ENCODE data around the gene PON3. TPM values are rescaled to one million over a fixed set of nuclear protein-coding genes. Genes with fewer than 3 reads are reported as not detected.
"Not testable (repeated sequence)": the region's sequence is repeated elsewhere in the genome, so short reads cannot be mapped to it uniquely, and the experiment has no call there.

PON3 gene
- total RNA-seq, 2 donors from 2014 or later: not detected

DNA sequence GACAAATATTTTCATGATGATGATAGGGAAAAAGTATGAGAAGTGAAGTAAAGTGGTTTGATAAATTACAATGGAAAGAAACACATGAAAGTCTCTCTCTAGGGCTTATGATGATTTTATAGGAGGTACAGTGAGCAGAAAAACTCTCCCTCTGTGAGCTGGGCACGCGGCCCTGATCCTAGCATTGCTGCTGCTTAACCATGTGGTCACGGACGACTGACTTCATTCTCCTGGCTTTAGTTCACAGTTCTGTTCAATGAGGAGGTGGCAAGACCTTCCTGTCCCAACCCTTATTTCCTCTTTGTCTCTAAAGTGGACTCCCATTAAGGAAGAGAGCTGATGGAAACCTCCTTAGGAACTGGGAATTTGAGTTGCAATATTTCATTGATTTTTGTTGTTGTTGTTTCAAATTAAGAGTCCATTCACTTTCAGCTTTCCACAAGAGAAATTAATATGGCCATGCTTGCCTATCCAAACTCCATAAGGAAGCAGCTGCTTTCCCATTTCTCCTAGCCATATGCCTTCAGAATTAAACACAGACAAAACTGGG lies 8.2 kb upstream of the PON3 start:
- H3K36me3 Mint-ChIP-seq (ENCODE audit: low read depth): no peaks in the 10 kb centered on the region
- H3K4me1 Mint-ChIP-seq: no peaks in the 10 kb centered on the region
- ATAC-seq (no peak), DNase-seq (no peak)
- peaks cover 6% of the 10 kb centered on the region for H3K27me3 Mint-ChIP-seq
- H3K9me3 ChIP-seq (ENCODE audit: control insufficient read depth, low read length, poor library complexity, severe bottlenecking): no peaks in the 10 kb centered on the region
- no peak overlapping the region for H3K4me3 Mint-ChIP-seq
- no peak overlapping the region for H3K27ac Mint-ChIP-seq

DNA sequence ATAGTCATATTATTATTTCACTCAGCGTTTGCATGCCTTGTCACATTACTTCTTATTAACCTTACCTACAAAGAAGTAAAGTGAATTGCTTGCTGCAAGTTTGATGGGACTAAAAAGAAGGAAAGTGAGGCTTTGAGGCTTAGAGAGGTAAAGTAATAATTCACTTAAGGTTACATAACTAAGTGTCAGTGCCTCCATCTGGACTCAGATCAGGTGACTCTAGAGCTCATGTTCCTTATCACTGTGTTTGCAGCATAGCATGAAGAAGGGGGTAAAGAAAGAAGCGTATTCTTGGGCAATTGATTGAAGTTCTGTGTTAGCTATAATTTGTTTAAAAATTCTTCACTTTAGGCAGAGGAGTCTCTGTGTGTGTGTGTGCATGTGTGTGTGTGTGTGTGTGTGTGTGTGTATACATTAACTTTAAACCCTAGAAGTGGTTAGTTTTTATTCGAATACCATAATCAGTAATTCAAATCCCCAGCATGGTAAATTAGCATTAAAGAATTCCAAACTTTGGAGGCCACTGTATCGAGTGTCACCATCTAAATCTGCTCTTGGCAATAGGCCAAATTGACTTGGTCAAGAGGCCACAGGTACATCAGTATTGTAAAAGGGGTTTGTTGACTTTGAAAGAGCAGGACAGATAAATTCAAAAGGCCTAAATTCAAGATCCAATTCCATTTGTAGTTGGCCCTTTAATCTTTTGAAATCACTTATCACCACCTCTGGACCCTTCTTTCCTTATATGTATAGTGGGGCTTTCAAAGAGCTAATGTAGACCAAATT lies 2.2 kb upstream of the PON3 start:
- peaks cover 51% of the 10 kb centered on the region for H3K27me3 Mint-ChIP-seq
- H3K9me3 ChIP-seq (ENCODE audit: control insufficient read depth, low read length, poor library complexity, severe bottlenecking): no peaks in the 10 kb centered on the region
- H3K4me3 Mint-ChIP-seq: no peak overlapping the region

DNA sequence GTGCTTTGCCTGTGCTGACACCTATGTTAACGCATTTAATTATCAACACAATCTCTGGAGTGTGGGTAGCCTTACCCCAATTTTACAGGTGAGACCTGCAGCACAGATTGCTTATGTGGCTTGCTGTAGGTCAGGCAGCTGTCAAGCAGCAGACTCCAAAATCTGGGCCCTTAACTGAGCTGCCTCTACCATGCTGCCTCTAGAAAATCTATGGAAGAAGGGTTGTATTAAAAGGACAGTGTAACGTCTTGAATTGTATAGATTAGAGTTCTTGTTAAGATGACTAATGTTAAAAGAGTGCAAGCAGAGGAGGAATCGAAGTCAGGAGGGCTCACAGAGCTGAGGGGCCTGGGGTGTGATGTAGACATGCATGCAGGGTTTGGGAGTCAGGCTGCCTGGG lies 1.2 kb upstream of the PON3 start:
- no peaks in the 10 kb centered on the region for H3K9me3 ChIP-seq (ENCODE audit: control insufficient read depth, low read length, poor library complexity, severe bottlenecking)
- H3K27ac Mint-ChIP-seq: no peak overlapping the region
- no peak for ATAC-seq
- peaks cover 4% of the 10 kb centered on the region for H3K36me3 Mint-ChIP-seq (ENCODE audit: low read depth)
- H3K27me3 Mint-ChIP-seq: peaks cover 56% of the 10 kb centered on the region
- no peak overlapping the region for H3K4me3 Mint-ChIP-seq
- no peak for DNase-seq
- peaks cover 6% of the 10 kb centered on the region for H3K4me1 Mint-ChIP-seq

More for the DNA sequence above, 2.2 kb upstream of the PON3 start:
- H3K36me3 Mint-ChIP-seq (ENCODE audit: low read depth): peaks cover 4% of the 10 kb centered on the region
- no peak for DNase-seq
- ATAC-seq: no peak
- H3K27ac Mint-ChIP-seq: no peak overlapping the region
- peaks cover 6% of the 10 kb centered on the region for H3K4me1 Mint-ChIP-seq

DNA sequence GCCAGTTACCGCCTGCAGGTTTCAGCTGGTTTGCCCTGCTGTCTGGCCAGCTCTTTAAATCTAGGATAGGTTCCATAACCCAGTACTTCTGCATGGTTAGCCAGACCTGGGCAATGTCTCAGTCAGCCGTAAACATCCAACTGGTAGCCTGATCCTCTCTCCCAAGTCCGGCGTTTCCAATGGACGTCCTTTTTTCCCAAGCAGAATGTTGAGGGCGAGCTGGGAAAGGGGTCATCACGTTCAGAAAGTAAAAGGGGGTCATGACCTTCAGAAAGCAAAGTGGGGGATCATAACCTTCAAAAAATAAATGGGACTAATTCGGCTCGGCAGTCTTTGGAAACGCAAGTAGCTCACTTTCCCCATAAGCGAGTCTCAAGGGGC lies 430 bp downstream of the PON3 start:
- Mint-ChIP-seq H3K27ac (no peak overlapping the region), H3K4me3 (peak overlapping the region; percentile 75), H3K4me1 (peaks cover 6% of the 10 kb centered on the region), H3K27me3 (peaks cover 66% of the 10 kb centered on the region), H3K36me3 (ENCODE audit: low read depth) (peaks cover 4% of the 10 kb centered on the region)
- DNase-seq (no peak), ATAC-seq (no peak)
- no peaks in the 10 kb centered on the region for H3K9me3 ChIP-seq (ENCODE audit: control insufficient read depth, low read length, poor library complexity, severe bottlenecking)

DNA sequence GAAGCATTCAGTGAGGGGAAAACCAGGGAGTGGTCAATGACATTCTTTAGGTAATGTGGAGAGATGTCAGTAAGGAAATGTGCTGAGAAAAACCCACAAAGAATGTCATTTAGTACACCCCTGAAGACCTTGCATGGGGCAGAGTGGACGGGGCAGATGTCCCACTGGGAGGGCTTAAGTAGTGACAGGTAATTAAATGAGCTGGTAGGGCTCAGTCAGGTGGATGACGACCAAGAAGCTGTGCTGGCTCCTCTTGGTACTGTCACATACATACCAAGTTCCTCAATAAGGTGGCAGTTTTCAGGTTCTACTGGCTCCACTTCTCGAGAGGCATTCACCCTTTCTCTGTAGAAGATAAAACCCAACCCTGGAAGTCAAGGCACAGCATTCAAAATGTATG lies 1.8 kb downstream of the PON3 start:
- H3K27me3 Mint-ChIP-seq: peaks cover 61% of the 10 kb centered on the region
- DNase-seq (no peak), ATAC-seq (no peak)
- peaks cover 6% of the 10 kb centered on the region for H3K4me1 Mint-ChIP-seq
- H3K9me3 ChIP-seq (ENCODE audit: control insufficient read depth, low read length, poor library complexity, severe bottlenecking): no peaks in the 10 kb centered on the region
- H3K36me3 Mint-ChIP-seq (ENCODE audit: low read depth): peaks cover 4% of the 10 kb centered on the region
- H3K27ac Mint-ChIP-seq: no peak overlapping the region
- H3K4me3 Mint-ChIP-seq: no peak overlapping the region

DNA sequence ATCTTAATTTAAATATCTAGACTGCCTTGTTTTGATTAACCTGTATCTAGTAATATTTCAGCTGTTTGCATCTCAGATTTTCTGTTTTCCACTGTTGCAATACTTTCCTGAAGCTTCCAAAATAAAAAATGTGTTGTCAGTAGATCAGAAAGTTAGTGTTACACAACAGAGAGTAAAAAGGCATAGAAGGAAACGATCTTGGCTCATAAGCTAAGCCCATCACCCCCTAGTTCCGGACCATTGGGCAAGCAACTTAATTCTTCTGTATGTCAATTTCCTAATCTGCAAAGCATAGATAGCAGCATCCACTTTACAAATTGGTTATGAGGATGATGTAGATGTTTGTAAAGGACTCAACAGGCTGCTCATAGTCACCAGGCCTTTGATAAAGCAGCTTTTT lies 4.4 kb downstream of the PON3 start:
- no peak for DNase-seq
- H3K4me1 Mint-ChIP-seq: peaks cover 5% of the 10 kb centered on the region
- no peak for ATAC-seq
- no peaks in the 10 kb centered on the region for H3K36me3 Mint-ChIP-seq (ENCODE audit: low read depth)
- H3K27me3 Mint-ChIP-seq: peaks cover 38% of the 10 kb centered on the region
- H3K9me3 ChIP-seq (ENCODE audit: control insufficient read depth, low read length, poor library complexity, severe bottlenecking): no peaks in the 10 kb centered on the region
- H3K27ac Mint-ChIP-seq: no peak overlapping the region
- no peak overlapping the region for H3K4me3 Mint-ChIP-seq

DNA sequence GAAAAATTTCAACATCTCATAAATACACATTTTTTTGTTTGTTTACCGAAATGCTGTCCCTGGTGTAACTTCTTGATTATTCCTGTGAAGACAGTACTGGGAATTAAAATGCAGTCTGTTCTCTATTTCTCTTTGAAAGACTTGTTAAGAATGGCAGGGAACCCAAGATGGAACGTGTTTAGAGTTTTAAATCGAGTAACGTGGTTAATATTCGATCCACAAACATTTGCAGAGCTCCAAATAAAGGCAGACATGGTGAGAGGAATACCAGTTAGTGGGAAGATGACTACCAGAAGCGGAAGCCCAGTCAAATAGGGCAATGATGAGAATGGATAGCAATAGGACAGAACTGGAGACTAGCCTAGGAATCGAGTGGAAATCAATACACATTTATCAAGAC lies 6.7 kb downstream of the PON3 start:
- DNase-seq (no peak), ATAC-seq (no peak)
- Mint-ChIP-seq H3K4me1 (no peaks in the 10 kb centered on the region), H3K27ac (no peak overlapping the region), H3K4me3 (no peak overlapping the region), H3K27me3 (peaks cover 27% of the 10 kb centered on the region), H3K36me3 (ENCODE audit: low read depth) (no peaks in the 10 kb centered on the region)
- H3K9me3 ChIP-seq (ENCODE audit: control insufficient read depth, low read length, poor library complexity, severe bottlenecking): no peaks in the 10 kb centered on the region

DNA sequence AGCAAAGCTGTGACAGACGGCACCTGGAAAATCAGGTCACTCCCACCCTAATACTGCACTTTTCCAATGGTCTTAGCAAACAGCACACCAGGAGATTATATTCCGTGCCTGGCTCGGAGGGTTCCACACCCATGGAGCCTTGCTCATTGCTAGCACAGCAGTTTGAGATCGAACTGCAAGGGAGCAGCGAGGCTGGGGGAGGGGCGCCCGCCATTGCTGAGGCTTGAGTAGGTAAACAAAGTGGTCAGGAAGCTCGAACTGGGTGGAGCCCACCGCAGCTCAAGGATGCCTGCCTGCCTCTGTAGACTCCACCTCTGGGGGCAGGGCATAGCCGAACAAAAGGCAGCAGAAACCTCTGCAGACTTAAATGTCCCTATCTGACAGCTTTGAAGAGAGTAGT lies 16.7 kb downstream of the PON3 start:
- H3K27ac Mint-ChIP-seq; H3K9me3 ChIP-seq (ENCODE audit: control insufficient read depth, low read length, poor library complexity, severe bottlenecking); H3K4me3 Mint-ChIP-seq; ATAC-seq; DNase-seq; H3K27me3 Mint-ChIP-seq; H3K36me3 Mint-ChIP-seq (ENCODE audit: low read depth); H3K4me1 Mint-ChIP-seq: not testable (repeated sequence)

DNA sequence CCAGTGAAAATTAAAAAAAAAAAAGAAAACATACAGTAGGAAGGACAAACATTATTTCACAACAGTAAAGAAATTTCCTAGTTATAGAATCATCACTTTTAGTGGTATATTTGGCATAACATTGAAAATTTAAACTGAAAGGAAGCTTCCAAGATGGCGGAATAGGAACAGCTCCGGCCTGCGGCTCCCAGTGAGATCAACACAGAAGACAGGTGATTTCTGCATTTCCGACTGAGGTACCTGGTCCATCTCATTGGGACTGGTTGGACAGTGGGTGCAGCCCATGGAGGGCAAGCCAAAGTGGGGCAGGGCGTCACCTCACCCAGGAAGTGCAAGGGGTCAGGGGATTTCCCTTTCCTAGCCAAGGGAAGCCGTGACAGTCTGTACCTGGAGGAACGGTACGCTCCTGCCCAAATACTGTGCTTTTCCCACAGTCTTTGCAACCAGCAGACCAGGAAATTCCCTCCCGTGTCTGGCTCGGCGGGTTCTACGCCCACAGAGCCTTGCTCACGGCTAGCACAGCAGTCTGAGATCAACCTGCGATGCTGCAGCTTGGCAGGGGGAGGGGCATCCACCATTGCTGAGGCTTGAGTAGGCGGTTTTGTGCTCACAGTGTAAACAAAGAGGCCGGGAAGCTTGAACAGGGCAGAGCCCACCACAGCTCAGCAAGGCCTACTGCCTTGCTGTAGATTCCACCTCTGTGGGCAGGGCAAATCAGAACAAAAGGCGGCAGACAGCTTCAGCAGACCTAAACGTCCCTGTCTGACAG lies 19.4 kb downstream of the PON3 start:
- Mint-ChIP-seq H3K4me3 (no peak overlapping the region), H3K27ac (peak overlapping the region; percentile 4), H3K4me1 (no peaks in the 10 kb centered on the region), H3K36me3 (ENCODE audit: low read depth) (no peaks in the 10 kb centered on the region), H3K27me3 (no peaks in the 10 kb centered on the region)
- DNase-seq: no peak
- H3K9me3 ChIP-seq (ENCODE audit: control insufficient read depth, low read length, poor library complexity, severe bottlenecking): no peaks in the 10 kb centered on the region
- ATAC-seq: peak; percentile 33

DNA sequence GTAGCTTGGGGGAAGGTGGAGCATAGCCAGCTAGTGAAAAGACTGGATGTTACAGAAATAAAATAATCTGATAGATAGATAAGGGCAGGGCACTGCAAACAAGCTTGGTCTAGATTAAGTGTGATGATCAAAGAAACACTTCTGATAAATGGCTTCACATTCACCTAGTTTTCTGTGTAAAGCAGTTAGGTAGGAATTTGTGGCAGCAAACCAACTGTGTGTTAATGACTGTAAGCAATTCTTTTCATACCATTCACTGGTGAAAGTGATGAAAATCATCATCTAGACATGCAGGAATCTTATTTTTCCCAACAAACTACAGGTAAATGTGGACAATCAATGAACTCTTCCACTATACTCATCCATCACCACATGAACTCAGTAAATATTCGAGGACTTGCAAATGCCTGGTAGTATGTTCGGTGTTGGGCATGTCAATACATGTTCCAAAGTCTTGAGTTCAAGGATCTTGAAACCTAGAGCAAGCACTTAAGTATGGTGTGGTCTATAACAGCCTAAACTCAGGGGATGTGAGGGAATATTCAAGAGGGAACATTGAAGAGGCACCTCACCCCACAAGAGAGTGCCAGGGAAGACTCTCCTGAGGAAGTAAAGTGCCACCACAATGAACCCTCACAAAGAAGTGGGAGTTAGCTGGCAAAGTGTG lies 20.5 kb downstream of the PON3 start:
- ATAC-seq (no peak), DNase-seq (no peak)
- Mint-ChIP-seq H3K27me3 (no peaks in the 10 kb centered on the region), H3K4me3 (no peak overlapping the region), H3K27ac (no peak overlapping the region), H3K4me1 (no peaks in the 10 kb centered on the region), H3K36me3 (ENCODE audit: low read depth) (no peaks in the 10 kb centered on the region)
- no peaks in the 10 kb centered on the region for H3K9me3 ChIP-seq (ENCODE audit: control insufficient read depth, low read length, poor library complexity, severe bottlenecking)

DNA sequence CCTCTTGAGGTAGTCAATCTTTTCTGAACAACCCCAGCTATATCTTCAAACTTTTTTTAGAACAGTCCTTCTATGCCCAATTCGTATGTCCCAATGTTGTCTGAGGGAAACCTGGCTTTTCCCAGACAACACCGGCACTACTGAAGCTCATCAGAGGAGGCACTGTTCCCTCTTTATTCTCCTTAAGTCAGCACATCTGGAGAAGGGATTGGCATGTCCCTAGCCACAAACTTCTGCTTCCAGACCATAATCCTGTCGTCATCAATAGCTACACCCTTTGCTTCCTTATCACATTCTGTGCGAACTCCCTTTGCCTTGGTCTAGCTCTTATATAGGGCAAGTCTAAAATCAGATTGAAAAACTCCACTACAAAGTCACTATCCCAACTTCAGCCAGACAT lies 22.9 kb downstream of the PON3 start:
- Mint-ChIP-seq H3K4me3 (no peak overlapping the region), H3K27me3 (peaks cover 1% of the 10 kb centered on the region), H3K4me1 (no peaks in the 10 kb centered on the region), H3K27ac (no peak overlapping the region), H3K36me3 (ENCODE audit: low read depth) (no peaks in the 10 kb centered on the region)
- no peak for DNase-seq
- H3K9me3 ChIP-seq (ENCODE audit: control insufficient read depth, low read length, poor library complexity, severe bottlenecking): no peaks in the 10 kb centered on the region
- ATAC-seq: no peak

DNA sequence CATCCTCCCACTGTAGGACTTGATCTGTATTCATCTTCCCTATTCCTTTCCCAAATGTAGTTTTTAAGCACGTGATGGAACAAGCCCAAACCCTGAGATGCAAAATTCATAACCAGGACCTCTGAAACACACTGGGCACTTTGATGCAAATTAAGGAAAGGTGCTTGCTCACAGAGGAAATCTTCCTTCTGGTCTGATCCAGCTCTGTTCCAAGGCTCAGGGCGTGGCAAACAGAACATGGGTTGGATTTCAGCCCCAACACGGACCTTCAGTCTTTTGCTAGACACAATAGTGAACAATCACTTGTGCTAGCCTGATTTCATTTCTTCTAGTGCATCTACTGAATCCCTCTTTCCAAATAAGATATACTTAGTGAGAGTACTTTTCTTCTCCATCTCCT lies 27.9 kb downstream of the PON3 start:
- H3K9me3 ChIP-seq (ENCODE audit: control insufficient read depth, low read length, poor library complexity, severe bottlenecking): no peaks in the 10 kb centered on the region
- Mint-ChIP-seq H3K4me1 (no peaks in the 10 kb centered on the region), H3K27ac (no peak overlapping the region), H3K27me3 (peaks cover 18% of the 10 kb centered on the region), H3K36me3 (ENCODE audit: low read depth) (no peaks in the 10 kb centered on the region), H3K4me3 (no peak overlapping the region)
- ATAC-seq (no peak), DNase-seq (no peak)

DNA sequence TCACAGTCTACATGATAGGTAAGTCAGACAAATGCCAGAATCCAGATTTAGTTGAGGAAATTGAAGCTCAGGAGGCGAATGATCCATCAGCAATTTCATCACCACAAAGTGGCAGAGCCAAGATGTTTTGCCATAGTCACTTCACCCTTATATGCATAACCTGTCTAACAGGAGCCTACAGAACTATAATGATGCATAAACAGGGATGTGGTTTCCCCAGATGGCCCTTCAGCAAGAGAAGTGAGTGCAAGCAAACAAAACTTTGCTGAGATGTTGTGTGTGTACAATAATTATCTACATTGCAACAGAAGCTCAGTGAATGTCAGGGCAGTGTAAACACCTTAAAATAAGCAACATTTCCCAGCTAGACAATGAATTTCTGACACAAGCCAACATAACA lies 28.6 kb downstream of the PON3 start:
- H3K27me3 Mint-ChIP-seq: peaks cover 18% of the 10 kb centered on the region

More for the DNA sequence above, 28.6 kb downstream of the PON3 start:
- ATAC-seq (no peak), DNase-seq (no peak)
- Mint-ChIP-seq H3K36me3 (ENCODE audit: low read depth) (no peaks in the 10 kb centered on the region), H3K27ac (no peak overlapping the region), H3K4me1 (no peaks in the 10 kb centered on the region), H3K4me3 (no peak overlapping the region)
- no peaks in the 10 kb centered on the region for H3K9me3 ChIP-seq (ENCODE audit: control insufficient read depth, low read length, poor library complexity, severe bottlenecking)
